ENCODE results near the gene GPRC5C.

Gene GPRC5C

GRCh38 chr17:74457146-74457819 is 25.4 kb downstream of the GPRC5C start:
- peak; percentile 67 to 73 for DNase-seq (ENCODE audit: low read depth in 2 of 2)
- H3K4me3 ChIP-seq (replicated peaks in 1 of 2; ENCODE audit: low read depth in 2 of 2, low read length in 2 of 2), result no peak overlapping the region
- peak; percentile 94 for TF ChIP-seq CTCF (IDR thresholded peaks at IDR 0.05; ENCODE audit: low read depth, low read length)

- no peak overlapping the region for H3K4me3 ChIP-seq (replicated peaks in 1 of 2; ENCODE audit: low read depth in 2 of 2, low read length in 2 of 2)
- DNase-seq (ENCODE audit: low read depth in 2 of 2), result no peak
- TF ChIP-seq CTCF (IDR thresholded peaks at IDR 0.05; ENCODE audit: low read depth, low read length), result no peak
These were observed 25.9 kb downstream of the GPRC5C start for GRCh38 chr17:74457820-74458166.

GRCh38 chr17:74458835-74459234 is 26.9 kb downstream of the GPRC5C start:
- no peak overlapping the region for H3K4me3 ChIP-seq (replicated peaks in 1 of 2; ENCODE audit: low read depth in 2 of 2, low read length in 2 of 2)
- no peak for DNase-seq (ENCODE audit: low read depth in 2 of 2)
- no peak for TF ChIP-seq CTCF (IDR thresholded peaks at IDR 0.05; ENCODE audit: low read depth, low read length)

- no peak for DNase-seq (ENCODE audit: low read depth in 2 of 2)
- no peak overlapping the region for H3K4me3 ChIP-seq (replicated peaks in 1 of 2; ENCODE audit: low read depth in 2 of 2, low read length in 2 of 2)
- no peak for TF ChIP-seq CTCF (IDR thresholded peaks at IDR 0.05; ENCODE audit: low read depth, low read length)
These were observed 27.7 kb downstream of the GPRC5C start for GRCh38 chr17:74459622-74460021.

- DNase-seq (ENCODE audit: low read depth in 2 of 2), result no peak
- H3K4me3 ChIP-seq (replicated peaks in 1 of 2; ENCODE audit: low read depth in 2 of 2, low read length in 2 of 2), result no peak overlapping the region
- no peak for TF ChIP-seq CTCF (IDR thresholded peaks at IDR 0.05; ENCODE audit: low read depth, low read length)
These were observed 28.4 kb downstream of the GPRC5C start for GRCh38 chr17:74460241-74460640.

- H3K4me3 ChIP-seq (replicated peaks in 1 of 2; ENCODE audit: low read depth in 2 of 2, low read length in 2 of 2), result no peak overlapping the region
These were observed 29.1 kb downstream of the GPRC5C start for GRCh38 chr17:74460996-74461395.

More at GRCh38 chr17:74460996-74461395, 29.1 kb downstream of the GPRC5C start:
- TF ChIP-seq CTCF (IDR thresholded peaks at IDR 0.05; ENCODE audit: low read depth, low read length), result no peak
- no peak for DNase-seq (ENCODE audit: low read depth in 2 of 2)

Data from cardiac fibroblast (primary cell).